SK-N-SH treated with all-trans-retinoic acid at 6 μM for 48 hours (cell line): ENCODE data around the gene SLC25A48.

Source experiments
- ARNTL ChIP-seq: fragments of 450-650 bp; formaldehyde crosslinking; IDR thresholded peaks from 2 replicates; pipeline ENCODE4 v1.5.0; 2020; ENCODE audit warnings: low read depth, mild to moderate bottlenecking, moderate library complexity, borderline replicate concordance
- CREB5 ChIP-seq: fragments of 250-450 bp; sonication (Bioruptor Pico); IDR thresholded peaks from 2 replicates; pipeline ENCODE4 v1.5.1; 2020; ENCODE audit warnings: low read depth, mild to moderate bottlenecking, moderate library complexity
- OSR1 ChIP-seq: fragments of 250-450 bp; sonication (Bioruptor Pico); IDR thresholded peaks from 2 replicates; pipeline ENCODE4 v1.8.0; 2022; ENCODE audit warnings: moderate library complexity, mild to moderate bottlenecking, inconsistent platforms
- PATZ1 ChIP-seq: fragments of 250-450 bp; sonication (Bioruptor Pico); IDR thresholded peaks from 2 replicates; pipeline ENCODE4 v1.8.0; 2020; ENCODE audit warnings: mild to moderate bottlenecking, moderate library complexity, borderline replicate concordance
- PPARA ChIP-seq: fragments of 250-450 bp; sonication (Bioruptor Pico); IDR thresholded peaks from 2 replicates; pipeline ENCODE4 v1.5.0; 2020; ENCODE audit warnings: mild to moderate bottlenecking, borderline replicate concordance
- SNAI2 ChIP-seq: fragments of 250-450 bp; sonication (Bioruptor Pico); IDR thresholded peaks from 2 replicates; pipeline ENCODE4 v1.5.0; 2020; ENCODE audit warnings: mild to moderate bottlenecking, moderate library complexity
- TOX ChIP-seq: fragments of 250-450 bp; sonication (Bioruptor Pico); IDR thresholded peaks from 2 replicates; pipeline ENCODE4 v1.8.0; 2021; ENCODE audit warnings: mild to moderate bottlenecking, moderate library complexity, borderline replicate concordance
- ZFP3 ChIP-seq: fragments of 250-450 bp; sonication (Bioruptor Pico); IDR thresholded peaks from 2 replicates; pipeline ENCODE4 v1.5.0; 2020; ENCODE audit warnings: mild to moderate bottlenecking, moderate library complexity

GRCh38 chr5:135867599-135867998, 33.1 kb downstream of the SLC25A48 start:
- no peak for TF ChIP-seq SNAI2 (CRISPR knock-in tag)
- TF ChIP-seq PATZ1 (CRISPR knock-in tag), result no peak
- TF ChIP-seq ARNTL (CRISPR knock-in tag), result no peak
- no peak for TF ChIP-seq TOX
- TF ChIP-seq CREB5 (CRISPR knock-in tag), result no peak
- no peak for TF ChIP-seq PPARA
- TF ChIP-seq ZFP3 (CRISPR knock-in tag), result no peak
- TF ChIP-seq OSR1 (CRISPR knock-in tag), result no peak
